MV-4-11 (cell line): ENCODE measurements around the gene BRSK1.

Experiments used
- DNase-seq: peaks from one replicate; lab custom pipeline; 2025; lab: John Stamatoyannopoulos, UW

The BRSK1 gene

DNA sequence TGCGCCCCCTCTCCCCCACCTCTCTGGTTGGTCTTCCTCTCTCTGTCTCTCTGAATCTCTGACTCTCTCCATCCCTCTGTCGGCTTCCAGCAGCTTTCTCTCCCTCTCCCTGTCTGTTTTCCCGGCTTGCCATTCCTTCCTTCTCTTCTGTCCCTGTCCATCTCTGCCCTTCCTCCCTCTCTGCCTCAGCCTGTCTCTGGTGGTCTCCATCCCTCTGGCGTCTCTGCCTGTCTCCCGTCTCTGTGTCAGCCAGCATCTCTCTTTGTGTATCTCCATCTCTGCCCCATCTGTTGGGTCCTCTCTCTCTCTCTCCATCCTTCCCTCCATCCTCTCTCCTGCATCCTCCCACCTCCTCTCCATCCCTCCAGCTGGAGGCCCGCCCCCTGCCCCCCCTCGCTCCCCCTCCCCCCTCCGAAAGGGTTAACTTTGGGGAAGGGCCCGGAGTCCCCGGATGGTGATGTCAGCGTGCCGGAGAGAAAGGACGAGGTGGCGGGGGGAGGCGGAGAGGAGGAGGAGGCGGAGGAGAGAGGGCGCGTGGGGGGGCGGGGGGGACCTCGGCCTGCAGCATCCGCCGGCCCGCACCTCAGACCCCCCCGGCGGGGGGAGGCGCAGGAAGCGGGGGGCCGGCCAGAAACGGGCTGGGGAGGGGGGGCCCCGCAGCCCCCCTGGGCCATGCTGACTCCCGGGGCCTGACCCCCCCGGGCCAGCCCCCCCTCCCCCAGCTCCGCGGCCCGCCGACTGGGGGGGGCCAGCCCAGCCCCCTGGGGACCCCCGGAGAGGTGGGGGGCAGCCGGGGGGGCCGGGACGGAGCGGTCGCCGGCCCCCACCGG lies at the start of gene BRSK1:
Gene BRSK1, plus strand, starts transcription at position 450 of the 830 bp plus-strand sequence. CDS start 446 bp downstream, outside the sequence.
- DNase-seq = no peak

DNA sequence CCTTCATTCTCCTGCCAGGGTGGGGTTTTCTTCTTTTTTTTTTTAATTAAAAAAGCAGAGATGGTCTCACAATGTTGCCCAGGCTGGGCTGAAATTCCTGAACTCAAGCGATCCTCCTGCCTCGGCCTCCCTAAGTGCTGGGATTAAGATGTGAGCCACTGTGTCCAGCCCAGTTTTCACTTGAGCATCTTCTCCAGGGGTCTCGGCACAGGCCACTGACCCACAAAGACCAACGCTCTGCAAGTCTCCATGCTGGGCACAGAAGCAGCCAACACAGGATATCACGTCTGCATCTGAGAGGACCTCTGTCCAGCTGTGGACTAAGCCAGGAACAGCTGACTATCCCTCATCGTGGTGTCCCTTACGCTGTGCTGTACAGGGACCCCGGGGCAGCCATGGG lies 45.8 kb upstream of the BRSK1 start:
- DNase-seq = no peak

DNA sequence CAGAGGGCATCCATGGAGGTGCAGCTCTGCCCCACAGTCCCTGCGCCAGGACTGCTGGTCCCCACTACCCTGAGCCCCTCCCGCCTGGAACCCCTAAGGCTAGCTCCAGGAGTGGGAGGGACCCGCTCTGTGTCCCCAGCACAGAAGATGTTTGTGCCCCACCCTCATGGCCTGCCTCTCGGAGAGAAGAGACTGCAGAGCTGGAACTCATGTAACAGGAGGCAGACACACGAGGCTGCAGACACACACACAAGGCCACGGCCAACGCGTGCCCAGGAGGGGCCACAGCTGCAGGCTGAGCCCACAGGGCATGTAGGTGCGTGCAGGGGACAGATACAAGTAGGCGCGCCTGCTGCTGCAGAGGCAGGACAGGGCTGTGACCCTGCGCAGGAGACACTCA lies 44.8 kb upstream of the BRSK1 start:
- no peak for DNase-seq

DNA sequence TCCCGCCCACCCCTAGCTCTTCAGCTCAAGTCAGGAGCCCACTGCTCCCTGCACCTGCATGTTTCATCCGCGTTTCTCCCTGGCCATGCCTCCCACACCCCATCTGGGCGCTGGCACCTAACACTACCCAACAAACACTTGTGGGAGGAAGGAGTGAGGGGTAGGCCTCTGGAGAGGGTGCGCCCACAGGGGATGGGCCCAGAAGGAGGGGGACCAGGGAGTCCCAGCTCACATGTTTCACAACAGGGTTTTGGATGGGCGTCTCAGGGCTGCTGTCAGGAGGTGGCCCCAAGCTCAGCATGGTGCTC lies 43.1 kb upstream of the BRSK1 start:
- no peak for DNase-seq

DNA sequence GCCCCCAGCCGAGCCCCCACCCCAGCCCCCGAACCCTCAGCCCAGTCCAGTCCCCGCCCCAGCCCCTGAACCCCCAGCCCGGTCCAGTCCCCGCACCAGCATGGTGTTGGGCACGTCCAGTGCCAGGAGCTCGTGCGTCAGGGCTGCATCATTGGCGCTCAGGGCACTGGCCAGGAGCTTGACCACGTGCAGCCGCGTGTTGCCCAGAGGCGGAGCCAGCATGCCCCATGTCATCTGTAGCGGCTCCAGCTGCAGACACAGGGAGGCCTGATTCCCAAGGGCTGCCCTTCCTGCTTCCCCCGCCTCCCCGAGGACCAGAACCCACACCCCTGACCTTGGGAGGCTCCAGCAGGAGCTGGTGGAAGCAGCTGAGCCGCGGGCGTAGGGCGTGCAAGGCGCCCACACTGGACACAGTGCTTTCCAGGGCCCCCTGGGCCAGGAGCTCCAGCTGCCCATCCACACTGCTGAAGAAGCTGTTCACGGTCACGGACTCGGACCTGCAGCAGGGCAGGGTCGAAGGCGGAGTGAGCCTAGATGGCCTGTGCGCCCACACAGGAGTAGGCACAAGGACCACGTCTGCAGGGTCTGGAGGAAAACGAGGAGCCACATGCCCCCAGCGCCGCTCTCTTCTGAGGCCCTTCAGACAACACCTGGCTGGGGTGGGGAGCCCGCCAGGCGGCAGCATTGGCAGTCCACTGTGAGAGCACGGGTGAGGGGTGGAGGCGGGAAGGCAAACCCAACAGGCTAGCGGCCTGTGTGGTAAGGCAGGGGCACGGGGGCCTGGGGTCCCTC lies 42.5 kb upstream of the BRSK1 start:
- no peak for DNase-seq

DNA sequence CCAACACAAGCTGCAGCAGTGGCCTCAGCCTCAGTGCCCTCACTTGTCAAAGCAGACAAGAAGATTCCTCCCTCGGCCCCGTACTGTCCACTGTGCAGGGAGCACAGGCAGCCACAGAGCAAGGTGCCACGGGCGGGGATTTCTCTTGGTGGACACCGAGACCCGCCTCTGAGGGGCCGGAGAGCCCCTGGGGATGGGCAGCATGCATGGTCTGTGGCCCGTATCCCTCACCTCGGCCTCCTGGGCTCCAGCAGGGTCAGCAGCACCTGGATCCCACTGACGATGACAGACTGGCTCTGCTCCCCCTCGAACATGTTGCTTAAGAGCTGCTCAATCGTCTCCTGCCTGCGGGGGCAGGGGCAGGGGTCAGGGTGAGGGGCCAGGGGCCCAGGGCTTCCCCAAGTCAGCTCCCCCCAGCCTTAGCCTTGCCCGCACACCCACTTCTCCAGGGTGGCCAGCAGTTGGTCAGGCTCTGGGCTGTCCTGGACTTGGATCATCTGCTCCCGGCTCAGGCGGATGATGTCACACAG lies 41.8 kb upstream of the BRSK1 start:
- no peak for DNase-seq

DNA sequence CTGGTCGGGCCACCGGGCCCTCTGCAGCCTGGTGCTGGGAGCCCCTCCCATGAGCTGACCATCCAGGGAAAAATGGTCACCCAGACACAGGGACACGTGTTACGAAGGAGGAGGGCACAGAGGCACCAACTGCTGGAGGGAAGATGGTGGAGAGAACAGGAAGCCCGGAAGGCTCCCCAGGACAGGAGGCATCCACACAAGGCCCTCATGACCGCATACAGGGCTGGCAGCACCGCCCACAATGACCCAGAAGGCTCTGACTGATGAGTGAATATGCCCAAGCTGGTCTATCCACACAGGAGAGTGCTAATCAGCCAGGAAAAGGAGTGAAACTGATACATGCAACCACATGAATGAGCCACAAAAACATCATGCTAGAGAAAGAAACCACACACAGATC lies 41.3 kb upstream of the BRSK1 start:
- no peak for DNase-seq

DNA sequence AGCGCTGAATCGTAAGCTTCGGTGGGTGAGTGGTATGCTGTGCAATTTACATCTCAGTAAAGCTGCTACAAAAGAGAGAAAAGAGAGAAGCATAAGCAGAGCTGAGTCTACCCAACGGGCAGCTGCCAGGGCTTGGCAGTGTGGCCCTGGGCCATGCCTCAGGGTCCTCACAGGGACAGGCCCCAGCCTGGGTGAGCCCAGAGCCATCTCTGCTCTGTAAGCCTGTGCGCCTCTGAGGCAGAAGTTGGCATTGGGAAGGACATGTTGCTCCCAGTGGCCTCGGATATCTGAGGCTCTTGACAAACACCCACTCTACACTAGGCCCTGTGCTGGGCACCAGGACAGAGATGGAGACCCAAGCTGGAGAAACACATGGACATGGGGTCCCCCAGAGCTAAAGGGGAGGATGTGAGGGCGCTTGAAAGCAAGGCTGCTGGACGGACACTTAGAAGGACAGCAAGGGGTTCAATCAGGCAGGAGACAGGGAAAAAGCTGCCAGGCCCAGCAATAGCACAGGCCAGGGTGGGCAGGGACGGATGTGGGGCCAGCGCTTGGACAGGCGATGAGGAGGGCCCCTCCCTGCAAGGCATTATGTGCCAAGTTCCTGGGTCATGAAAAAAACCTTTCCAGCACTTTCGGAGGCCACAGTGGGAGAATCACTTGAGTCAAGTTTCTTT lies 39.7 kb upstream of the BRSK1 start:
- DNase-seq = no peak

DNA sequence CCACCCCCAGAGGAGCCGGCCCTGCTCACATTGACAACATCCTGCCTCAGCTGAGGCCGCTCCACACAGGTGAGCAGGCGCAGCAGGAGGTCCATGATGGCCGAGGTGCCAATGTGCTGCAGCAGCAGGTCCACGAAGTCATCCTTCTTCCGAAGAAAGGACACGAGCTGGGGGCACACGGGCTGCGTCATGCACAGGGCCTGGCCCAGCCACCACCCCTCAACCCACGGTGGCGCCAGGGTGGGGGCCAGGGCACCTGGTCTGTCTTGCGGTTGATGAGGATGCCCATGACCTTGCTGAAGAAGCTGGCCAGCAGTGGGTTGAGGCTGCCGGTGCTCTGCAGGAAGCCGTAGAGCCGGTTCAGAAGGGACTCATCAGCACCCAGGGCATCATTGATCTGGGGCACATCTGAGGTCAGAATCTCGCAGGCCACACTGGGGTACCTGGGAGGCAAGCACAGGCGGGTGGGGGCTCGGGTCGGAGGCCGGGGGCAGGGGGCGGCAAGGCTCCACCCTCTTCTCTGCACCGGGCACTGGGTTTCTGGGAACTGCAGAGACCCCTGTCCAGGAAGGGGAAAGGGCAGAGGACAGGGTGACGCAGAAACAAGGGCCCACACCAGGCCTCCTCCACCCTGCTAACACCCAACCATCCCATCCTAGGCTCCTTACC lies 38.4 kb upstream of the BRSK1 start:
- DNase-seq = no peak

DNA sequence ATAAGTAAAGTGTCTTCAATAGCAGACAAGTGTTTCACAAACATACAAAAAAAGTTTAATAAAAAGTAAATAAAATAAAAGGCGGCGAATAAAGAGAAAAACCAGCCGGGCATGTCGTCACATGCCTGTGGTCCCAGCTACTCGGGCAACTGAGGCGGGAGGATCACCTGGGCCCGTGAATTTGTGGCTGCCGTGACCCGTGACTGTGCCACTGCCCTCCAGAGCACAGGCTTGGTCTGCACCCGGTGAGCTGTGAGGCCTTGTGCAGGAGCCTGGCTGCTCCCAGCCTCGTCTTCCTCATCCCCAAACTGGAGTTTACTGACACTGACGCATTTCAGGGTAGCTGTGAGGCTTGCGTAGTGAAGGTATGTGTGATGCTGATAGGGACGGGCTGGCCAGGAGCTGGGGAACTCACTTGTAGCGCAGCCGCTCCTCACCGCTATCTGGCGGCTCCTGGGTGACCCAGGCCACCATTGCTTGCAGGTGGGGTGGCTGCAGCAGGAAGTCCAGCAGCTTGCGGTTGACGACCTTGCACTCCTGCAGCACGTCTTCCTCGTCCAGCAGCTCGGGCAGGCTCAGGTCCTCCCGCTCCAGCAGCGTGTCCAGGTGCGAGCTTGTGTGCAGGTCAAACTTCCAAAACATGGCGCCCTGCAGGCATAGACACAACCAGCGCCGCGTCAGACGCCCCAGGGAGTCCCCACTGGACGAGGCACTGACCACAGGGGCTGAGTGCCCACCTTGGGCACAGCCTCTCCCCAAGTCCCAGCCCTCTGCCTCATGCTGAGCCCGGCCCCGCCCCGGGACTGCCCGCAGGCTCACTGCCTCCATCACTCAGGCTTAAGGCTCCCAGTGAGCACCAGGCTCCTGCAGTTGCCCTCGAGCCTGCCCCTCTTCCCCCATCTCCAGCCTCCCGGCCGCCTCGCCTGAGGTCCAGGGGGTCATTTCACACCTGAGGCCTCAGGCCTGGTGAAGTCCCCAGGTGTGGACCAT lies 37.0 kb upstream of the BRSK1 start:
- DNase-seq = no peak

DNA sequence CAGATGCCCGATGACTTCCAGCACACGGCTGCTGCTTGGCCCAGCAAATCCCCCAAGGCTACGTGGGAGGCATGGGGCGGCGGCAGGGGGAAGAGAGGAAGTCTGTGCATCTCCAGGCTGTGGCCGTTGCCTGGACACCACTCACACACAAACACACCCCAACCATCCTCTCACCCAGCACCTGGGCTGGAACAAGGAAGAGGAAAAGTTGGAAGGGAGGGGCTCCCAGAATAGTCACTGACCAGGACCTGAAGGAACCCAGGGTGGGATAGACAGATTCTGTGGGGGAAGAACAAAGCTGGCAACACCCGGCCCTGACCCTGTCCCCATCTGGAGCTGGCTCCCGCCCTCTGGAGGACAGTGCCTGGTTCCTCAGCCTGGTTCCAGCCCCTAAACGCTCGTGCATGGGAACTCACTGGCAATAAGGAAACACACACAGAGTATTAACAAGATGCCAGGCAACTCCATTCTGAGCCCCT lies 36.1 kb upstream of the BRSK1 start:
- peak; percentile 58 for DNase-seq

DNA sequence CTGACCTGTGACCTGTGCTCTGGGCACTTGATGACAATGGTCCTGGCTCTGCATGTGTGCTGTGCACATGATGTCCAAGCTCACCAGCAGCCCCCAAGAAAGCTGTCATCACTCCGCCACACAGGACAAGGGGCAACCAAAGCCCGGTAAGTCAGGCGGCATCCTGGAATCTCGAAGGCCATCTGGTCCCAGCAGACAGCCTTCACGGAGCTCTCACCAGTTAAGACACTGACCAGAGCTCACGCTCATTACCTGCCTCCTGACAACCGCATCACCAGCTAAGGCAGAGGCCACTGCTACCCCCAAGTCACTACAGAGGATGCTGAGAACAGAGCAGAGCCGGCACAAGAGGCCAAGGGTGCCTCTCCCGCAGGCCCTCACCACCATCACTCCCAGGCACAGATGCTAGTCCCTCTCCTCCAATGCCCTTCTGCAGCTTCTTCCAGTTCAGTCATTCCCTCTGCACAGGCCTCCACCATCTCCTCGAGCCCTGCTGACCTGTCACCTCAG lies 35.6 kb upstream of the BRSK1 start:
- DNase-seq = no peak

DNA sequence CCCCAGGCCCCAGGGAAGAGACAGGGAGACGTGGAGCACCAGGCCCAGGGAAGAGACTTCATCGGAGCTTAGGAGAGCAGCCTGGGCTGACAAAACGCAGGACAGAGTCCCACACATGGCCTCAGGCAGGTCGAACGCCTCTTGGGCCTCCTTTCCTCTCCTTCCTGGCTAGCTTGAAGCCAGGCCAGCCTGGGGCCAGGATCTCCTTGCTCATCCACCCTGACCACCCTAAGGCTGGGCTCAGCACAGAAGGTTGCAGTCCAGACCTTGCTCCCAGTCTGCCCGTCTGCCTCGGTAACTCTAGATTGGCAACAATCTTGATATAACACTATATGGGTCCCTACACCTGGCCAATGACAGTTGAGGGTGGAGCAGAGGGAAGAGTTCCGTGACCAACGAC lies 35.1 kb upstream of the BRSK1 start:
- no peak for DNase-seq

DNA sequence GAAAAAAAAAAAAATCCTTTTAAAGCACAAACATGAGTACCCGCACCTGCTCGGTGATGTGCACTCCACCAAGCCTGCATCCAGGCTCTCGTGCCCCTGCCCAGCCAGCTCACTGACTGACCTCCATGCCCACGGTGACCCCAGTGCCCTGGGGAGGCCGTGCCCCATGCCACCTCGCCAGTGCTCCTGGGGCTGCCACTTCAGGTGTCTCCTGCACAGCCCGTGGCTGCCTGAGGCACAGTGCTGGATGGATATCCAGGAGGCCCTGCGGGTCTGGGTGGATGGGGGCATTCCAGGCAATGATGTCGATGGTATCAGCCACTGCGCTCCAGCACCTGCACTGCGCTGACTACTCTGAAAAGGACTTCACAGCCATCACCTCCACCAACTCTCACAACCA lies 34.0 kb upstream of the BRSK1 start:
- no peak for DNase-seq

DNA sequence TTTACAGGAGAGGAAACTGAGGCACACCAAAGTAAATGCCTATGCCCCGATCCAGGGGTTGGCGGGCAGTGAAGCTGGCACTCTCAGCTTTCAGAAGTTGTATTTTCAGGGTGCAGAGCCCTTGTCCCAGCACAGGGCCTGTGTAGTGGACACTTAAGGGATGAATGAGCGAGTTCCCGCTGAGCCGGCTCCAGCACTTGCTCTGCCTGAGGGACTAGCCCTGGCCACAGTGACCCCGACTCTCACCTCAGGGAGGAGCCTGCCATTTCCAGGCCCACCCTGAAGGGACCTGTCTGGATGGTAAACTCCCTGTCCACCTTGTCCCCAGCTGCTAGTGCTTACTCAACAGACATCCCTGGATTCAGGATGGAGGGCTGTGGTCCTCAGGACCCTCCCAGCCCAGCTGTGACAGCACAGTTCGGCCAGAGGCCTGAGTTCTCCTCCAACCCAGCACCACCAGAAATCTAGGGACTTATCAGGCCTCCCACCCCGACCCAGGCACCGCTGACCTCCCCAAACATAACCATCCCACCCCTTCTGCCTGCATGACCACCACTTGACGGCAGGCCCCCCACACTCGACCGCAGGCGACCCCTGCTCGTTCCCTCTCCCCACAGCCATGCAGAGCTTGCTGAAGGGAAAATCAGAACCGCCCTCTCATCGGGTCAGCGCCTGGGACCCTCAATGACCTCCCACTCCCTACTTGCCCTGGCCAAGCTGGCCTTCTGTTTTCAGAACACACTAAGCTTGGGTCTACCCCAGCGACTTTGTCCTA lies 33.3 kb upstream of the BRSK1 start:
- no peak for DNase-seq

DNA sequence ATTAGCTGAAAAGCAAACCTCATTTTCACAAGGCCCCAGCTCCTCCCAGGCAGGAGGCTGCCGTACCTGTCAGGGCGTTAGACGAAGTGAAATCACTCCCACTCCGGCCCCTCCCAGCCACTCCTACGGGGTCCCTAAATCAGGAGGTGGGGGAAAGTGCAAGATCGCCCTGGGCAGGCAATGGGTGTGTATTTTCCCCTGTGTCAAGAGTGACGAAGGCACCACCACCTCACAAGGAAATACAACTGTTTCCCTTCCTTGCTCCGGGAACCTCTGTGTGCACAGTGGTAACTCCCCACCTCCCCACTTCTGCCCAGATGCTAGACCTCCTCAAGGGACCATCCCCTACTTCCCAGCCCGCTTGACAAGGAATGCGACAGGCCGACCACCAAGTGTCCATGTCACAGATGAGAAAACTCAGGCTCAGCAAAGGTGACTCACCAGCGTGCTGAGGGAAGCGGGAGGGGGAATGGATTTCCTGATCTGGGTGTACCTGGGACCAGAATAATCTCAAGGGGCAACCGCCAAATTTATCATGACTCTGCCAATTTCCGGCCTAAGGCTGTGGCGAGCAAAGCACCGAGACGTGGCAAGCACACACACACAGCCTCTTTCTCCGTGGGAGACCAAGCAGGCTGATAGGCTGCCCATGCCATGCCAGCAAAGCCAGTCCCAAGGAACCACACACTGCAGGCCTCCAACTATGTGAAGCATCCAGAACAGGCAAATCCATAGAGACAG lies 32.3 kb upstream of the BRSK1 start:
- peak; percentile 59 for DNase-seq

DNA sequence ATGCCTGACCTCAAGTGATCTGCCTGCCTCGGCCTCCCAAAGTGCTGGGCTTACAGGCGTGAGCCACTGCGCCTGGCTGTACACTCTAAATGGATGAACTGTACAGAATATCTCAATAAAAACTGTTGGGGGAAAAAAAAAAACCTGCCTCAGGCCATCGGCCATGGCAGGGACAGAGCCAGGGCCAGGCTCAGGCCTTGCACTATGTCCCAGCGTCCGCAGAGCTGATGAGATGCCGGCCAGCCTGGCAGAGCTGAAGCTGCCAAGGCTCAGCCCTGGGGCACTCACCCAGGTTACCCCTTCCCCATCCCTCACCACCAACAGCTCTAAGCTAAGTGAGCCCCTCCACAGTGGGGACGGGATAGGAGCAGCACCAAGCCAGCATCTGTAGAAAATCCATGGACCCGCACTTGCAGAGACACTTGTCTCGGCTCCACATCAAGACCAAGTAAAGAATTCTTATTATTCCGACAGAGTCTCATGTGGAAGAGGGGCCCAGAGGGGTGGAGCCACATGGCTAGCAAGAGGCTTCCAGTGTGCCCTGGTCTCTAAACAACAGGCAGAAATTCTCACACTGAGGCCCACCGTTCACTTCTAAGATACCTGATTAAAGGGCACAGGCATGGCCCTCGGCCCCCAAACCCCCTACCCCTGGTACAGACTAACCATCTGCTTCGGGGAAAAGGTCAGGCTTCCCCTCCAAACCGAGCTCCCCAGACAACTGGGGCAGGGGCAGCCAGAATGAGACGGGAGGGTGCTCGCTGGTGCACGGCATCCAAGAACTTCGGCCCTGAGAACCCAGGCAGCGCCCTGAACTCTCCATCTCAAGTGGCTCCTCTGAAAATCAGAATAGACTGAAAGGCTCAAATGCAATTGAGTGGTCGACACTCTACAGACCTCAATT lies 30.8 kb upstream of the BRSK1 start:
- DNase-seq = no peak
